H1 (cell line): Measurements from ENCODE around the gene ZNF212. TPM values are rescaled to one million over a fixed set of nuclear protein-coding genes. Genes with fewer than 3 reads are reported as not detected.

Experiments used
- CTCF ChIA-PET: fragments of 300-600 bp; sonication (Branson Sonifier 250); formaldehyde crosslinking; loops from one replicate; lab custom pipeline; 2021; ENCODE audit not compliant: partially characterized antibody; lab: Charles Lee
- POLR2A ChIA-PET: fragments of 300-600 bp; sonication (Branson Sonifier 250); formaldehyde crosslinking; loops from one replicate; lab custom pipeline; 2021; ENCODE audit warnings: inconsistent platforms; ENCODE audit not compliant: partially characterized antibody; lab: Charles Lee
- DNase-seq, 2 experiments: peaks; one replicate each; pipeline versions ENCODE4 v3.0.0 to v3.0.0-alpha.2; 2010 to 2022; ENCODE audit warnings: low spot score in 2 of 2, low read depth in 1 of 2, mixed read lengths in 1 of 2
- FAIRE-seq: peaks from 2 replicates; lab custom pipeline; 2011; peaks lifted over from hg19 to GRCh38; lab: Jason Lieb, UNC
- H2AFZ ChIP-seq: 2 replicates; pipeline ENCODE4 v1.8.1; 2012; ENCODE audit warnings: low read length, inconsistent platforms
- H2AK5ac ChIP-seq: 2 replicates; pipeline ENCODE4 v1.6.1; 2013; ENCODE audit warnings: low read depth, low read length
- H2BK120ac ChIP-seq: replicated peaks from 2 replicates; pipeline ENCODE3; 2013; ENCODE audit warnings: low read depth, low read length, inconsistent platforms
- H2BK12ac ChIP-seq: 2 replicates; pipeline ENCODE4 v1.6.1; 2013; ENCODE audit warnings: low read depth, low read length
- H2BK15ac ChIP-seq: 2 replicates; pipeline ENCODE4 v1.6.1; 2013; ENCODE audit warnings: low read length
- H2BK20ac ChIP-seq: 2 replicates; pipeline ENCODE4 v1.6.1; 2013; ENCODE audit warnings: low read length
- H2BK5ac ChIP-seq: 2 replicates; pipeline ENCODE4 v1.6.1; 2013; ENCODE audit warnings: low read depth, low read length
- H3K14ac ChIP-seq: 2 replicates; pipeline ENCODE4 v1.6.1; 2013; ENCODE audit warnings: inconsistent platforms; ENCODE audit not compliant: insufficient read length
- H3K18ac ChIP-seq: 2 replicates; pipeline ENCODE4 v1.6.1; 2013; ENCODE audit warnings: low read length; ENCODE audit errors: extremely low read depth
- H3K23ac ChIP-seq: 2 replicates; pipeline ENCODE4 v1.6.1; 2013; ENCODE audit warnings: inconsistent platforms; ENCODE audit not compliant: insufficient read length
- H3K23me2 ChIP-seq: 2 replicates; pipeline ENCODE4 v1.6.1; 2013; ENCODE audit warnings: low read depth, low read length
- H3K27ac ChIP-seq: 2 replicates; pipeline ENCODE4 v1.6.1; 2011; ENCODE audit warnings: low read depth, low read length, inconsistent platforms
- H3K27me3 ChIP-seq, 4 experiments: replicated peaks in 1 of 4; 1 replicate in 1 of 4; 2 replicates in 3 of 4; pipeline versions ENCODE4 v1.6.1 to v1.8.1; 2011 to 2013; ENCODE audit warnings: low read length in 3 of 4, mild to moderate bottlenecking in 3 of 4, inconsistent platforms in 2 of 4, mixed read lengths in 2 of 4, moderate library complexity in 1 of 4; ENCODE audit not compliant: control insufficient read depth in 3 of 4, insufficient read depth in 3 of 4; ENCODE audit errors: extremely low read depth in 1 of 4
- H3K36me3 ChIP-seq, 4 experiments: 2 replicates each; pipeline versions ENCODE4 v1.6.1 to v1.8.1; 2011 to 2013; ENCODE audit warnings: mild to moderate bottlenecking in 4 of 4, low read length in 3 of 4, moderate library complexity in 2 of 4, control low read depth in 1 of 4, inconsistent platforms in 1 of 4; ENCODE audit not compliant: insufficient read depth in 4 of 4, control insufficient read depth in 2 of 4
- H3K4ac ChIP-seq: replicated peaks from 2 replicates; pipeline ENCODE3; 2013; ENCODE audit warnings: low read length, low read depth, mixed read lengths, inconsistent platforms; ENCODE audit not compliant: insufficient read length
- H3K4me1 ChIP-seq, 4 experiments: replicated peaks in 1 of 4; 1 replicate in 1 of 4; 2 replicates in 3 of 4; pipeline versions ENCODE4 v1.6.1 to v1.8.1; 2011 to 2013; ENCODE audit warnings: low read length in 3 of 4, inconsistent platforms in 2 of 4, mixed read lengths in 1 of 4; ENCODE audit not compliant: insufficient read depth in 4 of 4, control insufficient read depth in 3 of 4
- H3K4me2 ChIP-seq, 2 experiments: 2 replicates each; pipeline versions ENCODE4 v1.6.1 to v1.8.1; 2011 to 2013; ENCODE audit warnings: low read depth in 2 of 2, low read length in 2 of 2, control low read depth in 1 of 2, inconsistent platforms in 1 of 2, mild to moderate bottlenecking in 1 of 2; ENCODE audit not compliant: insufficient read depth in 1 of 2
- H3K4me3 ChIP-seq, 4 experiments: fragments of 200-600, 300-600 bp in 1 of 4; sonication (generic), shearing (Covaris generic), sonication (Bioruptor Twin) in 1 of 4; 2 replicates each; pipeline versions ENCODE4 v1.5.1 to v1.8.1; 2011 to 2016; ENCODE audit warnings: low read length in 4 of 4, low read depth in 3 of 4, control low read depth in 2 of 4, inconsistent platforms in 2 of 4, mild to moderate bottlenecking in 2 of 4, mixed read lengths in 1 of 4, moderate library complexity in 1 of 4; ENCODE audit not compliant: insufficient read depth in 2 of 4; ENCODE audit errors: extremely low read depth in 1 of 4
- H3K56ac ChIP-seq: replicated peaks from 2 replicates; pipeline ENCODE3; 2013; ENCODE audit warnings: low read depth, mild to moderate bottlenecking, mixed read lengths, low read length, inconsistent platforms; ENCODE audit not compliant: insufficient read length
- H3K79me1 ChIP-seq: 2 replicates; pipeline ENCODE4 v1.6.1; 2013; ENCODE audit warnings: low read depth, low read length, control low read depth
- H3K79me2 ChIP-seq, 2 experiments: 2 replicates each; pipeline versions ENCODE4 v1.6.1 to v1.8.1; 2012 to 2013; ENCODE audit warnings: low read length in 2 of 2, mild to moderate bottlenecking in 2 of 2, inconsistent platforms in 1 of 2; ENCODE audit not compliant: insufficient read depth in 2 of 2, control insufficient read depth in 1 of 2
- H3K9ac ChIP-seq, 4 experiments: replicated peaks in 1 of 4; 1 replicate in 1 of 4; 2 replicates in 3 of 4; pipeline versions ENCODE4 v1.6.1 to v1.8.1; 2011 to 2013; ENCODE audit warnings: low read depth in 3 of 4, low read length in 3 of 4, control low read depth in 2 of 4, mild to moderate bottlenecking in 2 of 4, moderate library complexity in 2 of 4, inconsistent platforms in 1 of 4; ENCODE audit errors: extremely low read depth in 1 of 4
- H3K9me3 ChIP-seq, 2 experiments: 2 replicates each; pipeline versions ENCODE4 v1.6.1 to v1.8.1; 2012 to 2013; ENCODE audit warnings: mild to moderate bottlenecking in 2 of 2, moderate library complexity in 2 of 2, control low read depth in 1 of 2, inconsistent platforms in 1 of 2, low read depth in 1 of 2, low read length in 1 of 2, mixed read lengths in 1 of 2; ENCODE audit not compliant: insufficient read depth in 2 of 2
- H4K20me1 ChIP-seq, 2 experiments: replicated peaks in 1 of 2; 2 replicates each; pipeline versions ENCODE3 to v1.8.1; 2011 to 2013; ENCODE audit warnings: inconsistent platforms in 2 of 2, low read length in 2 of 2, mild to moderate bottlenecking in 1 of 2; ENCODE audit not compliant: insufficient read depth in 2 of 2, control insufficient read depth in 1 of 2
- H4K5ac ChIP-seq: 2 replicates; pipeline ENCODE4 v1.6.1; 2013; ENCODE audit warnings: low read length, low read depth, mixed read lengths, inconsistent platforms; ENCODE audit not compliant: insufficient read length
- H4K8ac ChIP-seq: 2 replicates; pipeline ENCODE4 v1.8.0; 2013; ENCODE audit warnings: mild to moderate bottlenecking, moderate library complexity, low read length, inconsistent platforms; ENCODE audit not compliant: insufficient read depth; ENCODE audit errors: extremely low read depth
- H4K91ac ChIP-seq: replicated peaks from 2 replicates; pipeline ENCODE3; 2013; ENCODE audit warnings: low read length, mixed read lengths, inconsistent platforms; ENCODE audit not compliant: insufficient read length
- ATF2 ChIP-seq: IDR thresholded peaks from 2 replicates; pipeline ENCODE4 v1.6.1; 2012; ENCODE audit warnings: low read length, inconsistent platforms
- CBX5 ChIP-seq: fragments of 300-800, 300-1000 bp; sonication (generic); IDR thresholded peaks from 2 replicates; pipeline ENCODE4 v1.7.1; 2016; ENCODE audit warnings: antibody characterized with exemption, low read length, low read depth
- E2F6 ChIP-seq: IDR thresholded peaks from 2 replicates; pipeline ENCODE4 v1.6.1; 2012; ENCODE audit warnings: inconsistent platforms
- EP300 ChIP-seq, 2 experiments: IDR thresholded peaks; 1 replicate in 1 of 2; 2 replicates in 1 of 2; pipeline ENCODE4 v1.6.1; 2011 to 2012; ENCODE audit warnings: low read depth in 2 of 2, low read length in 2 of 2, mild to moderate bottlenecking in 2 of 2, borderline replicate concordance in 1 of 2, inconsistent platforms in 1 of 2, moderate library complexity in 1 of 2
- GTF2F1 ChIP-seq: IDR thresholded peaks from 2 replicates; pipeline ENCODE4 v1.6.1; 2012; ENCODE audit warnings: low read depth, low read length, improper control_type of control experiment, borderline replicate concordance
- KDM1A ChIP-seq: fragments of 200-600, 300-600 bp; sonication (generic); IDR thresholded peaks from 2 replicates; pipeline ENCODE4 v1.7.1; 2016; ENCODE audit warnings: mild to moderate bottlenecking, low read length, borderline replicate concordance
- KDM4A ChIP-seq: IDR thresholded peaks from one replicate; pipeline ENCODE4 v1.7.1; 2012; ENCODE audit warnings: low read depth, mild to moderate bottlenecking, moderate library complexity, low read length, inconsistent platforms; ENCODE audit not compliant: severe bottlenecking
- MAX ChIP-seq: IDR thresholded peaks from 2 replicates; pipeline ENCODE4 v1.6.1; 2012; ENCODE audit warnings: inconsistent platforms
- NANOG ChIP-seq: IDR thresholded peaks from 2 replicates; pipeline ENCODE4 v1.6.1; 2011; ENCODE audit warnings: low read length, low read depth, mild to moderate bottlenecking, inconsistent platforms; ENCODE audit not compliant: insufficient read depth, poor library complexity, severe bottlenecking
- RXRA ChIP-seq: IDR thresholded peaks from 2 replicates; pipeline ENCODE4 v1.6.1; 2011; ENCODE audit warnings: low read depth, mild to moderate bottlenecking, low read length, moderate library complexity; ENCODE audit not compliant: insufficient read depth
- WGBS, 2 experiments: shearing (Covaris generic) in 1 of 2; methylation state at CpG; one replicate each; pipeline versions ENCODE4 v1.1.6 to v1.1.7; 2013 to 2015; ENCODE audit warnings: low lambda C conversion rate in 2 of 2, mixed read lengths in 2 of 2, inconsistent platforms in 1 of 2, low coverage in 1 of 2, missing lambda C conversion rate in 1 of 2; ENCODE audit not compliant: insufficient replicate concordance in 2 of 2, insufficient coverage in 1 of 2, insufficient read length in 1 of 2; ENCODE audit errors: extremely low coverage in 1 of 2, missing lambda C conversion rate in 1 of 2; 5-methylcytosine and 5-hydroxymethylcytosine counted together
- polyA plus RNA-seq, 7 experiments: library from polyadenylated mRNA; depleted of rRNA in 3 of 7; stranded (reverse) in 5 of 7; unstranded in 2 of 7; fragments of >200 nt in 5 of 7; fragments of 200-250 nt in 2 of 7; gene quantifications; 1 replicate in 5 of 7; 2 replicates in 1 of 7; 4 replicates in 1 of 7; pipeline versions ENCODE4 v1.2.1 to v1.2.3, GENCODE V29; 2011 to 2013; ENCODE audit warnings: missing spikeins in 2 of 7, mixed read lengths in 2 of 7
- total RNA-seq: library from RNA; stranded (reverse); fragmentation: NEBNext Ultra II Directional; extraction: Animal tissue kit (Norgen Biotek cat#: 25700); gene quantifications from 2 replicates; pipeline ENCODE4 v1.2.1, GENCODE V29; 2021

Gene ZNF212
- total and polyA plus RNA-seq, 2 of the 8 experiments (the other 6 are each of a cell fraction or from before 2014, with no cell fraction given), result 6.7 to 19.3 TPM

- CTCF ChIA-PET, result interaction anchor here (0.7 to 1.2 kb wide), 4 partner anchors 20 to 212 kb away, joined by 3 to 4 read pairs (median 3); partner anchors contain the start of gene ZNF783
- 95% methylated on average over 3 of the region's 5 CpGs; no CpG with 5 or more reads in 1 of the 2 experiments for WGBS, 2 experiments
- no peak overlapping the region for H4K91ac ChIP-seq
- TF ChIP-seq ATF2 (no peak), EP300 (IDR thresholded peaks at IDR 0.05; ENCODE audit: borderline replicate concordance in 1 of 2, low read depth in 2 of 2, low read length in 2 of 2) (no peak), GTF2F1 (no peak), KDM4A (no peak), RXRA (no peak), CBX5 (no peak), E2F6 (no peak), NANOG (no peak), KDM1A (no peak), MAX (no peak)
Measured at GRCh38 chr7:149241696-149242095, 2.2 kb downstream of the ZNF212 start.

More at GRCh38 chr7:149241696-149242095, 2.2 kb downstream of the ZNF212 start:
- Histone ChIP-seq H3K14ac (no peak overlapping the region), H3K27ac (no peak overlapping the region), H3K79me1 (peaks cover 4% of the 10 kb centered on the region; the same call in 1 of the 2 replicates), H3K9ac (no peak overlapping the region), H2AK5ac (no peak overlapping the region), H3K36me3 (no peaks in the 10 kb centered on the region; a peak in 1 of 8 replicates), H3K4me2 (no peak overlapping the region; a peak in 1 of 4 replicates), H4K5ac (no peak overlapping the region), H3K9me3 (no peaks in the 10 kb centered on the region), H2BK120ac (no peak overlapping the region), H2BK12ac (no peak overlapping the region), H3K56ac (no peak overlapping the region), H4K20me1 (peaks cover 0 to 4% of the 10 kb centered on the region in 2 experiments), H2BK15ac (no peak overlapping the region), H3K4me1 (peaks cover 0 to 5% (median 2%) of the 10 kb centered on the region in 4 experiments; a peak in 2 of 7 replicates), H4K8ac (no peak overlapping the region), H3K4ac (no peak overlapping the region), H2BK20ac (no peak overlapping the region), H3K27me3 (peaks cover 0 to under 1% (median 0%) of the 10 kb centered on the region in 4 experiments; a peak in 1 of 7 replicates), H2AFZ (no peak overlapping the region), H2BK5ac (no peak overlapping the region), H3K23me2 (no peaks in the 10 kb centered on the region; the same call in 1 of the 2 replicates), H3K79me2 (peaks cover 0 to 52% of the 10 kb centered on the region in 2 experiments; a peak in 3 of 4 replicates), H3K23ac (no peak overlapping the region), H3K18ac (no peak overlapping the region), H3K4me3 (no peak overlapping the region)
- POLR2A ChIA-PET, result no interaction called here
- DNase-seq (no peak), FAIRE-seq (no peak)
